ENCODE results near the gene NNAT. TPM values are rescaled to one million over a fixed set of nuclear protein-coding genes. Genes with fewer than 3 reads are reported as not detected.
"Not testable (repeated sequence)": the region's sequence is repeated elsewhere in the genome, so short reads cannot be mapped to it uniquely, and the experiment has no call there.

Gene NNAT
- total RNA-seq, 2 experiments from 2014 or later = 0.48 TPM; not detected in 1

DNA sequence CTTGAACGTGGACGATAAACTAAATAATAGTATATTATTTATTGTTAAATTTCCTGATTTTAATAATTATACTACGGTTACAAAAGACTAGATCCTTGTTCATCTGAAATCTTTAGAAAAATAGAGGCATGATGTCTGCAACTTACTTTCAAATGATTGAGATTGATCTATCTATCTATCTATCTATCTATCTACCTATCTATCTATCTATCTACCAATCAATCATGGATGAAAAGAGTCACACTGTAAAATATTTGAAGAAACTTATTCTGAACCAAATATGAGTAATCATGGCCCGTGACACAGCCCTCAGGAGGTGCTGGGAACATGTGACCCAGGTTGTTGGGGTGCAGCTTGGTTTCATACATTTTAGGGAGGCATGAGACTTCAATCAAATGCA lies 18.4 kb downstream of the NNAT start:
- Mint-ChIP-seq H3K4me3 (no peak overlapping the region), H3K36me3 (no peaks in the 10 kb centered on the region), H3K27me3 (peaks cover 2% of the 10 kb centered on the region), H3K27ac (no peak overlapping the region), H3K9me3 (no peaks in the 10 kb centered on the region), H3K4me1 (ENCODE audit: low read depth) (peaks cover 4% of the 10 kb centered on the region)
- POLR2A ChIA-PET = no interaction called here
- CTCF ChIA-PET = no interaction called here
- no peak for DNase-seq
- intact Hi-C loops (cut with micrococcal nuclease) = no loop called here

DNA sequence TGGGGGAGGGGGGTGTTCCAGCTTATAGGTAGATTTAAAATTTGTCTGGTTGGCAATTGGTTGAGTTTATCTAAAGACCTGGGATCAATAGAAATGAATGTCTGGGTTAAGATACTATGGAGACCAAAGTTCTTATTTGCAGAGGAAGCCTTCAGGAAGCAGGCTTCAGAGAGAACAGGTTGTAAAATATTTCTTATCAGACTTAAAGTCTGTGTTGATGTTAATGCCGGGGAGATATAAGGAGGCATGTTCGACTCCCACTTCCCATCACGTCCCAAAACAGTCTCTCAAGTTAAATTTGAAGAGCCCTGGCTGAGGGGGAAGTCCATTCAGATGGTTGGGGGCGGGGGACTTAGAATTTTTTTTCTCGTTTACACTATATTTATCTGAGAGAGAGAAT lies 19.0 kb downstream of the NNAT start:
- Mint-ChIP-seq H3K36me3 (no peaks in the 10 kb centered on the region), H3K27ac (no peak overlapping the region), H3K27me3 (peaks cover 2% of the 10 kb centered on the region), H3K4me1 (ENCODE audit: low read depth) (no peaks in the 10 kb centered on the region), H3K9me3 (no peaks in the 10 kb centered on the region), H3K4me3 (no peak overlapping the region)
- ChIA-PET CTCF (no interaction called here), POLR2A (no interaction called here)
- no peak for DNase-seq
- intact Hi-C loops (cut with micrococcal nuclease) = no loop called here

- POLR2A ChIA-PET; DNase-seq; H3K27me3 Mint-ChIP-seq; H3K4me3 Mint-ChIP-seq; intact Hi-C loops (cut with micrococcal nuclease); H3K27ac Mint-ChIP-seq; H3K36me3 Mint-ChIP-seq; H3K4me1 Mint-ChIP-seq (ENCODE audit: low read depth); H3K9me3 Mint-ChIP-seq: not testable (repeated sequence)
- CTCF ChIA-PET = interaction anchor here (1.0 kb wide), 1 partner anchor 24 kb away, joined by 5 read pairs; no protein-coding TSS in a partner anchor
Measured at GRCh38 chr20:37540838-37541237, 19.8 kb downstream of the NNAT start.

- Mint-ChIP-seq H3K27me3 (peaks cover 2% of the 10 kb centered on the region), H3K4me3 (no peak overlapping the region), H3K4me1 (ENCODE audit: low read depth) (no peaks in the 10 kb centered on the region), H3K36me3 (no peaks in the 10 kb centered on the region), H3K27ac (no peak overlapping the region), H3K9me3 (no peaks in the 10 kb centered on the region)
- POLR2A ChIA-PET = interaction anchor here (0.6 kb wide), 1 partner anchor 137 kb away, joined by 6 read pairs; no protein-coding TSS in a partner anchor
- intact Hi-C loops (cut with micrococcal nuclease) = no loop called here
- DNase-seq = no peak
- CTCF ChIA-PET = interaction anchor here (1.0 kb wide), 1 partner anchor 23 kb away, joined by 5 read pairs; no protein-coding TSS in a partner anchor
Measured at GRCh38 chr20:37541326-37541725, 20.3 kb downstream of the NNAT start.

GRCh38 chr20:37542281-37542680 lies 21.2 kb downstream of the NNAT start:
- Mint-ChIP-seq H3K4me3 (no peak overlapping the region), H3K9me3 (no peaks in the 10 kb centered on the region), H3K27ac (no peak overlapping the region), H3K27me3 (peaks cover 2% of the 10 kb centered on the region), H3K36me3 (no peaks in the 10 kb centered on the region), H3K4me1 (ENCODE audit: low read depth) (no peaks in the 10 kb centered on the region)
- CTCF ChIA-PET = interaction anchor here (0.6 kb wide), 1 partner anchor 346 kb away, joined by 3 read pairs; no protein-coding TSS in a partner anchor
- no peak for DNase-seq
- intact Hi-C loops (cut with micrococcal nuclease) = no loop called here
- POLR2A ChIA-PET = interaction anchor here (0.6 kb wide), 1 partner anchor 734 kb away, joined by 3 read pairs; no protein-coding TSS in a partner anchor

GRCh38 chr20:37543828-37544227 lies 22.8 kb downstream of the NNAT start:
- no peak for DNase-seq
- Mint-ChIP-seq H3K36me3 (no peaks in the 10 kb centered on the region), H3K9me3 (no peaks in the 10 kb centered on the region), H3K27ac (no peak overlapping the region), H3K4me3 (no peak overlapping the region), H3K4me1 (ENCODE audit: low read depth) (no peaks in the 10 kb centered on the region), H3K27me3 (no peaks in the 10 kb centered on the region)
- CTCF ChIA-PET = no interaction called here
- POLR2A ChIA-PET = no interaction called here
- intact Hi-C loops (cut with micrococcal nuclease) = no loop called here

GRCh38 chr20:37544386-37544785 lies 23.3 kb downstream of the NNAT start:
- intact Hi-C loops (cut with micrococcal nuclease) = no loop called here
- Mint-ChIP-seq H3K36me3 (no peaks in the 10 kb centered on the region), H3K4me3 (no peak overlapping the region), H3K9me3 (no peaks in the 10 kb centered on the region), H3K27me3 (no peaks in the 10 kb centered on the region), H3K4me1 (ENCODE audit: low read depth) (no peaks in the 10 kb centered on the region), H3K27ac (no peak overlapping the region)
- no peak for DNase-seq
- CTCF ChIA-PET = interaction anchor here (1.3 kb wide), 1 partner anchor 8 kb away, joined by 3 read pairs; no protein-coding TSS in a partner anchor
- POLR2A ChIA-PET = no interaction called here

GRCh38 chr20:37545516-37545915 lies 24.5 kb downstream of the NNAT start:
- POLR2A ChIA-PET = no interaction called here
- H3K4me3 Mint-ChIP-seq = no peak overlapping the region
- H3K27me3 Mint-ChIP-seq = no peaks in the 10 kb centered on the region
- no peaks in the 10 kb centered on the region for H3K36me3 Mint-ChIP-seq
- intact Hi-C loops (cut with micrococcal nuclease) = no loop called here
- no peak overlapping the region for H3K27ac Mint-ChIP-seq
- H3K9me3 Mint-ChIP-seq = no peaks in the 10 kb centered on the region
- H3K4me1 Mint-ChIP-seq (ENCODE audit: low read depth) = no peaks in the 10 kb centered on the region
- CTCF ChIA-PET = interaction anchor here (1.3 kb wide), 1 partner anchor 9 kb away, joined by 3 read pairs; no protein-coding TSS in a partner anchor
- DNase-seq = no peak

GRCh38 chr20:37547912-37548311 lies 26.9 kb downstream of the NNAT start:
- Mint-ChIP-seq H3K27ac (no peak overlapping the region), H3K9me3 (no peaks in the 10 kb centered on the region)
- POLR2A ChIA-PET = no interaction called here

GRCh38 chr20:37550101-37550920 lies 29.3 kb downstream of the NNAT start:
- H3K36me3 Mint-ChIP-seq; H3K4me3 Mint-ChIP-seq; H3K4me1 Mint-ChIP-seq (ENCODE audit: low read depth); H3K9me3 Mint-ChIP-seq; H3K27me3 Mint-ChIP-seq; H3K27ac Mint-ChIP-seq; DNase-seq; intact Hi-C loops (cut with micrococcal nuclease): not testable (repeated sequence)
- ChIA-PET POLR2A (interaction anchor here (0.6 kb wide), 1 partner anchor 30 kb away, joined by 3 read pairs; no protein-coding TSS in a partner anchor), CTCF (interaction anchor here (0.6 kb wide), 1 partner anchor 14 kb away, joined by 6 read pairs; no protein-coding TSS in a partner anchor)

More at GRCh38 chr20:37547912-37548311, 26.9 kb downstream of the NNAT start:
- DNase-seq = no peak
- intact Hi-C loops (cut with micrococcal nuclease) = no loop called here
- Mint-ChIP-seq H3K4me3 (no peak overlapping the region), H3K4me1 (ENCODE audit: low read depth) (peaks cover 5% of the 10 kb centered on the region), H3K27me3 (no peaks in the 10 kb centered on the region), H3K36me3 (no peaks in the 10 kb centered on the region)
- CTCF ChIA-PET = interaction anchor here (0.6 to 0.8 kb wide), 2 partner anchors 14 to 673 kb away, joined by 3 read pairs; no protein-coding TSS in a partner anchor

GRCh38 chr20:37551660-37552059 lies 30.6 kb downstream of the NNAT start:
- DNase-seq; H3K27ac Mint-ChIP-seq; POLR2A ChIA-PET; H3K36me3 Mint-ChIP-seq; H3K27me3 Mint-ChIP-seq; CTCF ChIA-PET; H3K4me1 Mint-ChIP-seq (ENCODE audit: low read depth); H3K4me3 Mint-ChIP-seq; intact Hi-C loops (cut with micrococcal nuclease); H3K9me3 Mint-ChIP-seq: not testable (repeated sequence)

GRCh38 chr20:37552415-37552814 lies 31.4 kb downstream of the NNAT start:
- Mint-ChIP-seq H3K4me1 (ENCODE audit: low read depth) (peaks cover 5% of the 10 kb centered on the region), H3K27ac (no peak overlapping the region), H3K27me3 (peaks cover 8% of the 10 kb centered on the region), H3K4me3 (no peak overlapping the region), H3K36me3 (no peaks in the 10 kb centered on the region), H3K9me3 (no peaks in the 10 kb centered on the region)
- intact Hi-C loops (cut with micrococcal nuclease) = no loop called here
- CTCF ChIA-PET = no interaction called here
- POLR2A ChIA-PET = no interaction called here
- no peak for DNase-seq
